Lower leg skin (tissue), 3 donors: ENCODE measurements around the gene SCUBE1.

ENCODE experiments used
- CTCF ChIP-seq, 3 donors: fragments of 450-650 bp; IDR thresholded peaks; one replicate each; pipeline ENCODE4 v1.5.1; 2016; ENCODE audit warnings: antibody characterized with exemption in 3 of 3, mild to moderate bottlenecking in 3 of 3, moderate library complexity in 2 of 3
- POLR2A ChIP-seq, 2 donors: fragments of 450-650 bp; IDR thresholded peaks; one replicate each; pipeline ENCODE4 v1.6.1; 2016 to 2017; ENCODE audit warnings: antibody characterized with exemption in 2 of 2, mild to moderate bottlenecking in 1 of 2, moderate library complexity in 1 of 2

DNA sequence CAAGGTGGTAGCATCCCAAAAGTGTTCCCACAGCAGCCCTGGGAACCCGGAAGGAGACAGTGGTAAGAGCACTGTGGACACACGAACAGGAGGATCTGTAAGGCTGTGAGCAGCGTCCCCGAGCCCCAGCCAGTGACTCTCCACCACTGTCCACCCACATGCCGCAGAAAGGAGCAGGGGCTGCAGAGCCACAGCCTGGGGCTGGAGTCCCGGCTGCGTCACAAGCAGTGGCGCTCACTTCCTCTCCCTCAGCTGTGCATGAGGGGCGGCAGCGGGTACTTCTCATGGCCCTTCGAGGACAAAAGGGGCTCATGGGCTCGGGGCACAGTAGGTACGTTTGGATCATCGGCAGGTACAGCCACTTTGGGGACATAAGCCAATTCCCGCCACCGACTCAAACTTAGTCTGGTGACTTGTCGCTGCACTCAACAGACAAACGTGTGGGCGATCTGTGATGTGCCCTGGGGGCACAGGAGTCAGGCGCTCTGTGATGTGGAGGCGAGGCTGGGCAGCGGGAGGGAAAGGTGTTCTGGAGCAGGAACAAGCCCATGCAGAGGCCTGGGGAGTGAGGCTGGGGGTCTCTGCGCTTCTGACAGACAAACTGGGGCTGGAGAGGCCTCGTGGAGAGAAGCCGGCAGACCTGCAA, 68.5 kb downstream of the SCUBE1 start:
- TF ChIP-seq CTCF (IDR thresholded peaks at IDR 0.05) (no peak), POLR2A (IDR thresholded peaks at IDR 0.05) (no peak)
